Measurements from ENCODE around the gene RECK. TPM values are rescaled to one million over a fixed set of nuclear protein-coding genes. Genes with fewer than 3 reads are reported as not detected.

The RECK gene
- polyA plus RNA-seq, 1 donor: 9.1 TPM

DNA sequence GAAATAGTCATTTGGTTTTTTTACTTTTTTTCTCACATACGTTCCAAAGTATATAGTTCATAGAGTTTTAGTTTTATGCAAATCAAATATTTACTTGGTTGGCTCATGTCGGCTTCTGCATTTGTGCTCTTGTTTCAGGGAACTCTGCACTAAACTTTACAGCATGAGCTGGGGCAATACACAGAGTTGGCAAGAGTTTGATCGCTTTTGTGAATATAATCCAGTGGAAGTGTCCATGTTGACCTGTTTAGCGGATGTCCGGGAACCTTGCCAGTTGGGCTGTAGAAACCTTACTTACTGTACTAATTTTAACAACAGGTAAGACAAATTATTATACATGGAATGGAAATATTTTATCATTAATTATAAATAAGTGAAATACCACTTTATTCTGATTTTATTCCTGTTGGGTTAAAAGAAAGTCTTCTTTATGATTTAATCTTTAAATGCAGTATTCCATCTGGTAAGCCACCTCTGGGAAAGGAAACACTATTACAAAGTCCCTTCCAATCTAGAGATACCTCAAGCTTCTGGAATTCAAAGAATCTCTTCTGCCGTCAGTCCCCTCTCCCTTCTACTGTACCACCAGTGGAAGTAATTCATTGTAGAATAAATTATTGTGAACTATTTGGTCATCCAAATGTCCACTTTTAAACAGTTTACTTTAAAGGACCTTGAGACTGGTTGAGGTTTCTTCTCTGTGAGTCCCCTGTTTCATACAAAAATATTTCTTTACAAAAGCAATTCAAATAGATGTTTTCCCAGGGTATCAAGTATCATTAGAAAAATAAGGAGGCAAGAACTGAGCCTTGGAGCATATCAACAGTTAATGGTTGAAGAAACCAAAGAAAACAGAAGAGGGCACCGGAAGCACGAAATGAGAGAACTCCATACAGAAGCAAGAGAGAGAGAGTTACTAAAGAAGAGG, 54.6 kb downstream of the RECK start:
- peak in 1 of 2 donors; percentile 31 for DNase-seq
- no peaks in the 10 kb centered on the region for H3K9me3 ChIP-seq (ENCODE audit: control insufficient read depth, low read depth, low read length)
- peaks cover 3% of the 10 kb centered on the region for H3K4me1 ChIP-seq (ENCODE audit: control insufficient read depth, insufficient read depth, low read length)
- 0% methylated on average over 1 of the region's 8 CpGs for WGBS (ENCODE audit: insufficient coverage, low lambda C conversion rate)
- no peaks in the 10 kb centered on the region for H3K36me3 ChIP-seq (ENCODE audit: control insufficient read depth, insufficient read depth, low read length)
- no peak overlapping the region for H3K4me3 ChIP-seq (ENCODE audit: low read length)
- no peaks in the 10 kb centered on the region for H3K27me3 ChIP-seq (ENCODE audit: control insufficient read depth, insufficient read depth, low read length)
- H3K27ac ChIP-seq (ENCODE audit: low read length): no peak overlapping the region

DNA sequence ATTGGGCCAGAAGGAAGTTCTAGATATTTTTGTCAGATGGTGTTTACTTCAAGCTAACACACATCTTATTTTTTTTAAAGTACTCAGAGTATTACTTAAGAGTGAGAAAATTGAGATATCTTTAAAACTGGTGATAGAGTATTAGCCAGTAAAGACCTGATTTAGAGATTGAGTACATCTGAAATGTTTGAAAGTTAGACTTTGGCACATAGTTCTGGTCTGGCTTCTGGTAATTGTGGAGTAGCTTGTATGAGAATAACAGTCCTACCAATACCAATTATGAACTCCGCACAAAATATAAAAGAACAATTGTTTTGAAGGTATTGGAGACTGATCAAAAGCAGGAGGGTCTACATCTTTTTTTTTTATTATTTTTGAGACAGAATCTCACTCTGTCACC, 55.3 kb downstream of the RECK start:
- DNase-seq: no peak
- Histone ChIP-seq H3K4me1 (ENCODE audit: control insufficient read depth, insufficient read depth, low read length) (peaks cover 3% of the 10 kb centered on the region), H3K4me3 (ENCODE audit: low read length) (no peak overlapping the region), H3K27ac (ENCODE audit: low read length) (no peak overlapping the region), H3K9me3 (ENCODE audit: control insufficient read depth, low read depth, low read length) (no peaks in the 10 kb centered on the region), H3K36me3 (ENCODE audit: control insufficient read depth, insufficient read depth, low read length) (no peaks in the 10 kb centered on the region), H3K27me3 (ENCODE audit: control insufficient read depth, insufficient read depth, low read length) (no peaks in the 10 kb centered on the region)
- no CpG with 5 or more reads among the region's 1 CpG for WGBS (ENCODE audit: insufficient coverage, low lambda C conversion rate)

DNA sequence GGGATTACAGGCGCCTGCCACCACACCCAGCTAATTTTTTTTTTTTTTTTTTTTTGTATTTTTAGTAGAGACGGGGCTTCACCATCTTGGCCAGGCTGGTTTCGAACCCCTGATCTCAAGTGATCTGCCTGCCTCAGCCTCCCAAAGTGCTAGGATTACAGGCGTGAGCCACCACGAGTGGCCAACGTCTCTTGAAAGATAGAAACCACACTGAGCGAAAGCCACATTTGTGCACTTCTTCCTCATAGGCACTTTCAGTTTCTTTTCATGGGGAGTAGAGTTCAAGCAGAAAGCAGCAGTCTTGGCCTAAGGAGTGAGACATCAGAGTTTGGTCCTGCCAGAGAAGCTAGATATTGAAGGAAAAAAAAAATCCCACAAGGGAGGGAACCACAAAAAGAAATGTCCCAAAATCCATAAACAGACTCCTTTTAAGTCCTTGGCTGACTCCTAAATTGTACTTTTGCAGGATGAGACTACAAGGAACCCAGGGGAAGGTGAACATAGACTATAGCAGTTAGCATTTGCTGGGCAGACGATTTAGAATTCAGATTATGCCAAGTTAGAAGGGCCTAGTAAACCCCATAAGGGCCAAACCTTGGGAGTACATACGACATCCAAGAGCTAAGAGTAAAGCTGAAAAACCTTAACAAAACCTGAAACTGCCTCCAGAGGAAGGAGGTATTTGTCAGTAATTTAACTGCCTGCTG, 55.9 kb downstream of the RECK start:
- Histone ChIP-seq H3K36me3 (ENCODE audit: control insufficient read depth, insufficient read depth, low read length) (no peaks in the 10 kb centered on the region), H3K4me3 (ENCODE audit: low read length) (no peak overlapping the region), H3K27ac (ENCODE audit: low read length) (peak overlapping the region; percentile 4), H3K9me3 (ENCODE audit: control insufficient read depth, low read depth, low read length) (no peaks in the 10 kb centered on the region), H3K27me3 (ENCODE audit: control insufficient read depth, insufficient read depth, low read length) (no peaks in the 10 kb centered on the region), H3K4me1 (ENCODE audit: control insufficient read depth, insufficient read depth, low read length) (peaks cover 3% of the 10 kb centered on the region)
- WGBS (ENCODE audit: insufficient coverage, low lambda C conversion rate): no CpG with 5 or more reads among the region's 9 CpGs
- peak; percentile 43 to 66 for DNase-seq

DNA sequence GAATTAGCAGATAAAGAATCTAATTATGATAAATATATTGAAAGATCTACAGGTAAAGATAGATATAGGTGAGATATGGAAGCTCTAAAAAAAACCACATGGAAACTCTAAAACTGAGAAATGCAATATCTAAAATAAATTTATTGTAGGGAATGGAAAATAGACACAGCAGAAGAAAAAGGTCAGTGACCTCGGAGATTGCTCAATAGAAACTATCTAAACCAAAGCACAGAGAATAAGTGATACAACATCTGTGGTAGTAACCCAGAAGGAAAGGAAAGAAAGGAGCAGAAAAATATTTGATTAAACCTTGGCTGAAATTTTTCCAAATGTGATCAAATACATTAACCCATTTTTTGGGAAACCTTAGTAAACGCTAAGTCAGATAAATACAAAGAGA, 56.7 kb downstream of the RECK start:
- Histone ChIP-seq H3K27me3 (ENCODE audit: control insufficient read depth, insufficient read depth, low read length) (no peaks in the 10 kb centered on the region), H3K36me3 (ENCODE audit: control insufficient read depth, insufficient read depth, low read length) (no peaks in the 10 kb centered on the region), H3K4me3 (ENCODE audit: low read length) (no peak overlapping the region), H3K9me3 (ENCODE audit: control insufficient read depth, low read depth, low read length) (no peaks in the 10 kb centered on the region), H3K27ac (ENCODE audit: low read length) (no peak overlapping the region), H3K4me1 (ENCODE audit: control insufficient read depth, insufficient read depth, low read length) (peaks cover 3% of the 10 kb centered on the region)
- WGBS (ENCODE audit: insufficient coverage, low lambda C conversion rate): 80% methylated on average over 1 of the region's 2 CpGs
- peak in 1 of 2 donors; percentile 22 for DNase-seq

DNA sequence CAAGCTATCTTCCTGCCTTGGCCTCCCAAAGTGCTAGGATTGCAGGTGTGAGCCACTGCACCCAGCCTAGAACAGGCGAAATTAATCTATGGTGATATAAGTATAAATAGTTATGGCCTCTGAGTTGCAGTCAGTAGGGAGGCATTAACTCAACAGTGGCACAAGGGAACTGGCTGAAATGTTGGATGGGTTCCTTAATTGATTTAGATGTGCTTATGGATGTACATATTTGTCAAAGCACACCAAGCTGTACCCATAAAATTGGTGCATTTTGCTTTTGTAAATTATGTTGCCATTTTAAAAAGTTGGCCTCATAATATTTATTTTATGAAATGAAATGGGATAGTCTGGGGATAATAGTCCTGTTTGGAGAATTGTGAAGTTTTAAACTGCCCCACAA, 63.0 kb downstream of the RECK start:
- WGBS (ENCODE audit: insufficient coverage, low lambda C conversion rate): no CpG with 5 or more reads among the region's 1 CpG
- H3K4me3 ChIP-seq (ENCODE audit: low read length): no peak overlapping the region
- no peak overlapping the region for H3K27ac ChIP-seq (ENCODE audit: low read length)
- no peaks in the 10 kb centered on the region for H3K4me1 ChIP-seq (ENCODE audit: control insufficient read depth, insufficient read depth, low read length)
- H3K27me3 ChIP-seq (ENCODE audit: control insufficient read depth, insufficient read depth, low read length): no peaks in the 10 kb centered on the region
- H3K36me3 ChIP-seq (ENCODE audit: control insufficient read depth, insufficient read depth, low read length): no peaks in the 10 kb centered on the region
- DNase-seq: no peak
- H3K9me3 ChIP-seq (ENCODE audit: control insufficient read depth, low read depth, low read length): no peaks in the 10 kb centered on the region

DNA sequence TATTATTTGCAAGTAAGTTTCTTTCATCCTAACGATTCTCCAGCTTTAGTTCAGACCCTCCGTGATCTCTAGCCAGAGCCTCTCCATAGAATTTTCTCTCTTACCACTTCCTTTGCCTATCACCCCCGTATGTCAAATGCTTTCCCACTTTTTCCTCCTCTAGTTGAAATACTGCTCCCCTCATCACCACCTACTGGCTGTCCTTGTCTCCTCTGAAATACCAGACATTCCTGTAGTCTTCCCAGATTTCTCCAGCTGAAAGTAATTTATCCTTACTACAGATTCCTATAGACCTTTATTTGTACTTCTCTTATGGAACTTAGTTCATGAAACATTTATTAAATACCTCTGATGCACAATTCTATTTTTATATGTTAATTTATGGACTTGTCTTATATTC, 63.8 kb downstream of the RECK start:
- no peak overlapping the region for H3K27ac ChIP-seq (ENCODE audit: low read length)
- WGBS (ENCODE audit: insufficient coverage, low lambda C conversion rate): no CpG with 5 or more reads among the region's 3 CpGs
- no peak overlapping the region for H3K4me3 ChIP-seq (ENCODE audit: low read length)
- H3K36me3 ChIP-seq (ENCODE audit: control insufficient read depth, insufficient read depth, low read length): no peaks in the 10 kb centered on the region
- H3K4me1 ChIP-seq (ENCODE audit: control insufficient read depth, insufficient read depth, low read length): no peaks in the 10 kb centered on the region
- no peaks in the 10 kb centered on the region for H3K27me3 ChIP-seq (ENCODE audit: control insufficient read depth, insufficient read depth, low read length)
- DNase-seq: no peak
- H3K9me3 ChIP-seq (ENCODE audit: control insufficient read depth, low read depth, low read length): no peaks in the 10 kb centered on the region

DNA sequence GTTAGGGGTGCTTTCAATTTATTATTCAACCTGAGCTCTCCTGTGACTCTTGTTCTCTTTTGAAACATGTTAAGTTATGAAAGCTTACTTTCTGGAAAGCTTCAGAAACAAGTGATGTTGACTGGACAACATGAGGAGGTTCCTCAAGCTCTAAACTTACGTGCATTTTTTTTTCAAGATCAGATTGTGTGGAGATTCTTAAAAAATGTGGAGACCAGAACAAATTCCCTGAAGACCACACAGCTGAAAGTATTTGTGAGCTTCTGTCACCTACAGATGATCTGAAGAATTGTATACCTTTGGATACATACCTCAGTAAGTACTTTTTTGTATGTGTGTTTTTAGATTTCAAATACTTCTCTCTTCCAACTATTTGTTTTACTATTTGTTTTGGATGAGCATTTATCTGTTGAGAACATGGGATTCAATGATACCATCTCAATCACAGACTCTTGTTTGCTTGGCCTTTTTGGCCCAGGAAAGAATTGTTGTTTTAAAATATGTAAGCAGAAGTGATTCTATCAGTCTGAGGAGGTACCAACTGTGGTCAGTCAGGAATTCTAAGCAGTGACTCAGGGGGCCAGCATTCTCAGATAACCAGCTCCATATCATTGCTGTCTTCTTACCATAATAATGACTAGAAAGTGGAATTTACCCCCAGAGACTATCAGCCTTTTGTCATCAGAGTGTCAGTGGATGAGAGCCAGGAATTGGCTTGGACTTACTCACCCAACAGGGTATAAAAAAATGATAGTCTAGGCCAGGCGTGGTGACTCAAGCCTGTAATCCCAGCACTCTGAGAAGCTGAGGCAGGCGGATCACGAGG, 65.4 kb downstream of the RECK start:
- Histone ChIP-seq H3K36me3 (ENCODE audit: control insufficient read depth, insufficient read depth, low read length) (no peaks in the 10 kb centered on the region), H3K27ac (ENCODE audit: low read length) (no peak overlapping the region), H3K27me3 (ENCODE audit: control insufficient read depth, insufficient read depth, low read length) (no peaks in the 10 kb centered on the region), H3K4me3 (ENCODE audit: low read length) (no peak overlapping the region), H3K4me1 (ENCODE audit: control insufficient read depth, insufficient read depth, low read length) (no peaks in the 10 kb centered on the region), H3K9me3 (ENCODE audit: control insufficient read depth, low read depth, low read length) (no peaks in the 10 kb centered on the region)
- DNase-seq: peak; percentile 63 to 77
- WGBS (ENCODE audit: insufficient coverage, low lambda C conversion rate): 83% methylated on average over 1 of the region's 4 CpGs

DNA sequence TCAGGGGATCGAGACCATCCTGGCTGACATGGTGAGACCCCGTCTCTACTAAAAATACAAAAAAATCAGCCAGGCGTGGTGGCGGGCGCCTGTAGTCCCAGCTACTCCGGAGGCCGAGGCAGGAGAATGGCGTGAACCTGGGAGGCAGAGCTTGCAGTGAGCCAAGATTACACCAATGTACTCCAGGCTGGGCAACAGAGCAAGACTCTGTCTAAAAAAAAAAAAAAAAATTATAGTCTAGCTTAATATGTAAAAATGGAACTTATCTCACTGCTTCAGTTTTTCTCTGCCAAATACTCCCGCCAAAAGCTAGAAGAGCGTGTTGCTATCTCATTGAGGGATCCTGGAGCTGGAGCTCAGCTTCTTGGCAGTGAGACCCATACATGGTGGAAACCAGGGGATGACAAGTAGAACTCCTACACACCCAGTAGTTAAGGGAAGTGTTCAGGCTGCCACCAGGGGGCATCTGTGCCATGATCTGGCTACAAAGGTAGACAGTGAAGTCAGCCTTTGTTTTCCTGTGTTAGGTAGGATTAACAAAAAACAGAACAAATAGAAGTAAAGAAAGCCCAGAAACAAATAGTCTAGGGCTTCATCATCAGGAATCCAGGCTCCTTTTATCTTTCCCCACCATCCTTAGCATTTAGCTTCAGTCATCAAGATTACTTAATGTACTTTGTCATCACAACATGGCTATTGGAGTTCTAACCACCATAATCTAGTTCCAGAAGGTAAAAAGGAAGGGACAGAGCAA, 66.2 kb downstream of the RECK start:
- Histone ChIP-seq H3K27me3 (ENCODE audit: control insufficient read depth, insufficient read depth, low read length) (no peaks in the 10 kb centered on the region), H3K9me3 (ENCODE audit: control insufficient read depth, low read depth, low read length) (no peaks in the 10 kb centered on the region), H3K27ac (ENCODE audit: low read length) (no peak overlapping the region), H3K4me1 (ENCODE audit: control insufficient read depth, insufficient read depth, low read length) (no peaks in the 10 kb centered on the region), H3K36me3 (ENCODE audit: control insufficient read depth, insufficient read depth, low read length) (no peaks in the 10 kb centered on the region), H3K4me3 (ENCODE audit: low read length) (no peak overlapping the region)
- DNase-seq: peak; percentile 61 to 69
- no CpG with 5 or more reads among the region's 10 CpGs for WGBS (ENCODE audit: insufficient coverage, low lambda C conversion rate)

DNA sequence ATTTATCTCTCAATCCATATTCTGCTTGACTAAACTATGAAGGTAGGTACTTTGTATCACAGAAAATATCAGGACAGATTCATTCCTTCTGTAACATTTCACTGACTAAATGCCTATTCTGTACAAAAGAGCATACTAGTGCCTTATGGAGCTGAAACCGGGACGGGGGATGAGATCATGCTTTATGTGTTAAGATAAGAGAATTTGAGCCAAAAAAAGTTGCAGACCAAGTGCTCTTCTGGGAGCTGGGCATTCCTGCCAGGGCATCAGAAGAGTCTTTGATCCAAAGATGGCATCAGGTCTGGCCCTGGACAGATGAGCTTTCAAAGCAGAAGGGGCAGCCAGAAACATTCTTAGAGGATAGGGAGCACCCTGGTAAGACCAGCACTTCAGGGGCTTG, 72.4 kb downstream of the RECK start:
- H3K36me3 ChIP-seq (ENCODE audit: control insufficient read depth, insufficient read depth, low read length): no peaks in the 10 kb centered on the region
- H3K4me3 ChIP-seq (ENCODE audit: low read length): no peak overlapping the region
- no peak overlapping the region for H3K27ac ChIP-seq (ENCODE audit: low read length)
- H3K27me3 ChIP-seq (ENCODE audit: control insufficient read depth, insufficient read depth, low read length): no peaks in the 10 kb centered on the region
- H3K9me3 ChIP-seq (ENCODE audit: control insufficient read depth, low read depth, low read length): no peaks in the 10 kb centered on the region
- DNase-seq: no peak
- no CpG with 5 or more reads among the region's 2 CpGs for WGBS (ENCODE audit: insufficient coverage, low lambda C conversion rate)
- H3K4me1 ChIP-seq (ENCODE audit: control insufficient read depth, insufficient read depth, low read length): no peaks in the 10 kb centered on the region

Data from large intestine (tissue), 3 donors.